NCI-H187 (cell line): ENCODE measurements around the gene APC2.

ENCODE experiments used
- DNase-seq, 2 experiments: peaks; one replicate each; lab custom pipeline; 2025; lab: John Stamatoyannopoulos, UW

Gene APC2

DNA sequence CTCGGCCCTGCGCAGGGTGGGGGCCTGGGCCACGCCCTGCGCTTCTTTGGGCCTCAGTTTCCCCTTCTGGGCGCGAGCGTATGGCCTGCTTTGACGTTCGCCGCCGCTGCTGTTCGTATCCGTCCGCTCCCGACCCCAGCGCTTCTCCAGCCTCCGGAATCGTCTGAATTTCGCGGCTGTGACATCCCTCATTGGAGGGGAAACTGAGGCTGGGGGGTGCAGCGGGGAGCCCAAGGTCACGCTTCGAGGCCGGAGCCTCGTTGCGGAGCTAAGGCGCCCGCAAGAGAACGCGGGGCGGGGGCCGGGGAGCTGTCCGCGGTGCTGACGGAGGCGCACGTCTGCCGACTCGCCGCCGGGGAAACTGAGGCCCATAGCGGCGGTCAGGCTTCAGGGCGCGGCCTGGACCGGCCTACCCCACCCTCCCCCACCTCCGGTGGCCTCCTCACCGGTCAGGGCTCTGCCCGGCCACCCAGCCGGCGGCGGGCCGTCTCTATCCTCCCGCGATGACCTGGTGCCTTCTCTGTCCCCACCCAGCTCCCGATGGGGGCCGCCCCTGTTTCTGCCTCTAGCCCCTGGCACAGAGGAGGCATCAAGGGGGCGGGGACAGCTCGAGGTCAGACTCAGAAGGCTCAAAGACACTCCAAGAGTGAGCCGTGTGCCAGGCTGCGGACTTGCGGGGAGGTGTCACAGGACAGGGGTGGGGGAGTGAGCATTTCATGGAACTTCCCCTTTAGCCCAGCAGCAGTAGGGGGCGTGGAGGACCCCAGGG, 3.0 kb upstream of the APC2 start:
- no peak for DNase-seq

DNA sequence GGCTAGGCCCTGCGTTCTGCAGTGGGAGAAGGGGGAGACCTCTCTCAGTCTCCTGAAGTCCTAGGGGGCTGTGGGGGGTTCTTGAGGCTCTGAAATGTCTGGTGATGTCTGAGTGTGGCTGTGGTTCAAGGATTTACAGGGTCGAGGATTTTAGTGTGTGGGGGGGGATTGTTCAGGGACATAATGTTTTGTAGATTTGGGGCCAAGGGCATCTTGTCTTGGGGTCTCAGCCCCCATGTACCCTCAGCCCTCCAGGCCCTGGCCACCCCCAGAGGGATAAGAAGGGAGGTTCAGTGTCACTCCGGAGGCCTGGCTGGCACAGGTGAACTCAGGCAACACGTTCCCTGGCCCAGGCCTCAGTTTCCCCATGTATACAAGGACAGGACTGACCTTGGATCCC, 2.4 kb upstream of the APC2 start:
- no peak for DNase-seq

DNA sequence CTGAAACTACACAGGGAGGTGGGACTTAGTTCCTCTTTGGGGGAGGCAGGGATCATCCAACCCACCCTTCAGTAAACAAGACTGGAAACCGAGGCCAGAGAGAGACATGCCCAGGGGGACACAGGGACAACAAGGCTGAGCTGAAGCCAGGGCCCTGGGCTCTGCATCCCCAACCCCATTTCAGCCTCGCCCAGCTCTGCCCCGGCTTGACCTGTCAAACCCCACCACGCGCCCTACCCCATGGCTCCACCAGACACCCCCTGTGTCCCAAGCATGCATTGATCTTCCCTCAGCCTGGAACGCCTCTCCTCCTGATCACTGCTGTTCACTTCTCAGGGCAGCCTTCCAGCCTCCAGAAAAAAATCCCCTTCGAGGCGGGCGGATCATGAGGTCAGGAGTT, 2.0 kb upstream of the APC2 start:
- no peak for DNase-seq

DNA sequence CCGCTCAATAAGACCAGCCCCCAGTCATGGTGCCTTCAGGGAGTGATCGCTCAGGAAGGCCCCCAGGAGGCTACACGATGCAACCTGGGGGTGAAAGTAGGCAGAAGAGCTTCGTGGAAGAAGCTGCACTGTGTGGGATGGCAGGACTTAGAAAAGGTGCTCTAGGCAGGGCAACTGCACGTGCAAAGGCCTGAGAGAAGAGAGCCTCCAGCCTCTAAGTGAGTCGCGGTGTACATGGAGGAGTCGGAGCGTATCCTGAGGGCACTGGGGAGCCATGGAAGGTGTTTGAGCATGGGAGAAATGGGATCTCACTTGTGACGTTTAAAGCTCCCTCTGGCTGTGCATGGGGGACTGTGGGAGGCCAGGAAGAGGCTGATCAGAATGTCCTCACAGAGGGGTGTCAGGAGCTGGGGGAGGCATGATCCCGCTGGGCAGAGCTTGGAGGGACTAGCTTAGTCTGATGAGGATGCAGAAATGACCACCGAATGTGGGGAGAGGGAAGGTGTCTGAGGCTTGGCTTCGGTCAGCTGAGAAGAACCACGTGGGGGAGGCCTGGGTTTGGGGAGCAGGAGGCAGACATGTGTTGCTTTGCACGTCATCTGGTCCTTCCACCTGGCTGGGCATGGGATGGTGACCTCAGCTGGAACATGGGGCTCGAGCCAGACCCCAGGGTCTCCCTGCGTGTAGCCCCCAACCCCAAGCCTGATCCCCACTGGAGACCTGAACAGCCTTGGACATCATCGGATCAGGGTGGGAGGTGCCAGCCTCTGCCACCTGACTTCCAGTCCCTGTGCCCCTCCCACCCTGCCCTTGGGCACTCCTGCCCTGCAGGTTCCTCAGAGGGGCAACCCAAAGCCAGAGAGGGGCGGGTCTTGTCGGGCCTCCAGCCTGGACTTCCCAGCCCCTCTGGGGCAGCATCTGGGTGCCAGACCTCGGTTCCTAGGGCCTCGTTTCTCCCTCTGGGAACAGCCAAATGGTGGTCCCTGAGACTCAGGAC, 1.1 kb downstream of the APC2 start:
- DNase-seq: no peak

DNA sequence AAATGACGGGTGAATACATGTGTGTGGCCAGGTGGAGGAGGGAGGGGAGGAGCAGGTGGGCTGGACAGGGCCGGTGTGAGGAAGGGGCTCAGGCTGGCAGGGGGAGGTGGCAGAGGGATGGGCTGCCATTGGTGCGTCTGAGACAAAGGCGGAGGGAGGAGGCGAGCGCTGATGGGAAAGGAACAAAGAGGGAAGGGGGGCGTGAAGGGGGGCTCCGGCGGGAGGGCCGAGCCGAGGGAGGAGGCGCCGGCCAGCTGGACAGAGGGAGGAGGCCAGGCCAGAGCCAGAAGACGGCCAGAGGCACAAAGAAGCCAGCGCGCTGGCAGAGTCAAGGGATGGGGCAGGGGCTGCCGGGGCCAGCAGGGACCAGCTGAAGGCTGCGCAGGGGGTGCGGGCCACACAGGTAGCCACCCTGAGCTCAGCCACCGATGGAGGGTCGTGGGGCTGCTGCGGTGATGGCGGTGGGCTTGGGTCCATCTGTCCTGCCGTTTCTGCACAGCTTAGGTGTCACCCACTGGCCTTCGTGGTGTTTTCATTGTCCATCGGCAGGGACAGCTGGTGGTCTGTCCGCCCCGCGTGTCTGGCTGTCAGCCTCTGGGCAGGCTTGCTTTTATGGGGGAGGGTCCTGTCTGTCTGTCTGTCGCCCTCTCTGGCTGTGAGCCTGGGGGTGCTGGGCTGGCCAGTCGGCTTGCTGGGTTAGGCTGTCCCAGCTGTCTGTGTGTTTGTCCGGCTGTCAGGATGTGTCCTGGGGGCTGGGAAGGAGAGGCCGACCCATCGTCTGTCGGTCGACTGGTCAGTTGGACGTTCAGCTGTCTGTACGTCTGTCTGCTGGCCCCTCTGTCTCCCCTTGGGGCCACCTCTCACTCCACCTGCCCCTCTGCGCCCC, 2.2 kb downstream of the APC2 start:
- no peak for DNase-seq

DNA sequence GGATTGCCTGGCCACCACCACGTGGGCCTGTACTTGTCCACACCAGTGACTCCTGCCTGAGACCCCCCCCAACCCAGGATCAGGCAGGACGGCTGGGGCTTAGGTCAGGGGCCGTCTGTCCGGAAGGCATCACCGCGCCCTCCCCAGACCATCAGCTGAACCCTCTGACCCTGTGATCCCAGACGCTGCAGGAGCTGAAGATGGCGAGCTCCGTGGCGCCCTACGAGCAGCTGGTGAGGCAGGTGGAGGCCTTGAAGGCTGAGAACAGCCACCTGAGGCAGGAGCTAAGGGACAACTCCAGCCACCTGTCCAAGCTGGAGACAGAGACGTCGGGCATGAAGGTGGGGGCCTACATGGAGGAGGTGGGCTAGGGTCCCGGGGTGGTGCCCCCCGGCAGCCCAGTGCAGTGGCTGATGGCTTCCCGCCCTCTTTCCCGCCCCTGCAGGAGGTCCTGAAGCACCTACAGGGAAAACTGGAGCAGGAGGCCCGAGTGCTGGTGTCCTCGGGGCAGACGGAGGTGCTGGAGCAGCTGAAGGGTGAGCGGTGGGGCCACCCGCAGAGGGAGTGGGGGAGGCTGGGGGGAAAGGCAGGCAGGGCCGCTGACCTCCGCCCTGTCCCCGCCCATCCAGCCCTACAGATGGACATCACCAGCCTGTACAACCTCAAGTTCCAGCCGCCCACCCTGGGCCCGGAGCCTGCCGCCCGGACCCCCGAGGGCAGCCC, 3.0 kb downstream of the APC2 start:
- DNase-seq: no peak

DNA sequence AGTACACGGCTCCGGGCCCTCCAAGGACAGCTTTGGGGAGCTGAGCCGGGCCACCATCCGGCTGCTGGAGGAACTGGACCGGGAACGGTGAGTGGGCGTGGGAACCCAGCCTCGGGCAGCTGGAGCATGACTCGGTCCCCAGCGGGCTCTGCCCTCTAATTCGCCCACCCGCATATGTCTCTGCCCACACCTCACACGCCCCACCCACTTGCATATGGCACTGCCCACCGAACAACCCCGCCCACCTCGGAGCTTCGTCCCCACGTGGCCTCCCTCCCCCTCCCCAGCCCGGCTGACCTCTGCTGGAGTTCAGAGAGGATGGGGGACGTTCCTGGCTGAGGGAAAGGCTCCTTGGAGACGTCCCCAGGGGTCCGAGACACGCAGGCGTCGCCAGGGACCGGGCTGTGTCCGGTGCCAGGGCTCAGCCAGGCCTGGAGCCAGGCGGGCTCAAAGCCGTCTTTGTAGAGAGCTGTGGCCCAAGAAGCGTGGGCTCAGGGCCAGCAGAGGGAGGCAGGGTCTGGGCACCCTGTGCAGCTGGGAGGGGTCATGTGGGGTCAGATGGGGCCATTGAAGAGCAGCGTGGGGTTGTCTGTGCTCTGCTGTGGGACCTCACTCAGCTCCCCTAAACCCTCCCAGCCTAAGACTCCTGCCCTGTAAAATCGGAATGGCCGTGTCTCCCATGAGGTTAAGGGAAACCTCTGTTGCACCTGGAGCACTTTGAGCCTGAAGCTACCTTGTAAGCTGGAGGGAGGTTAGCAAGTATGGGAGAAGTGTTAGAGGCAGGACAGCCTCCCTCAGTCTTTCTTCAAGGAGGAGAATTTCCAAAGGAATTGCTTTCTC, 3.8 kb downstream of the APC2 start:
- no peak for DNase-seq

DNA sequence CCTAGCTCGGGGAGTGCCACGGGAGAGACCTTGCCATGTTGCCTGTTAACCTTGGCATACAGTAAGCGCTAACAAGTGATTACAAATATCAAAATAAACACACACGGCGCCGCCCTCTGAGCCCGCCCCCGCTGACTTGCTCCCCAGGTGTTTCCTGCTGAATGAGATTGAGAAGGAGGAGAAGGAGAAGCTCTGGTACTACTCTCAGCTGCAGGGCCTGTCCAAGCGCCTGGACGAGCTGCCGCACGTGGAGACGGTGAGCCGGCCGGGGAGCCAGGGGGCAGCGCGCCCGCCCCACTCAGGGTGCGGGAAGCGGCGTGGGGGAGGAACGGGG, 5.0 kb downstream of the APC2 start:
- DNase-seq: no peak

DNA sequence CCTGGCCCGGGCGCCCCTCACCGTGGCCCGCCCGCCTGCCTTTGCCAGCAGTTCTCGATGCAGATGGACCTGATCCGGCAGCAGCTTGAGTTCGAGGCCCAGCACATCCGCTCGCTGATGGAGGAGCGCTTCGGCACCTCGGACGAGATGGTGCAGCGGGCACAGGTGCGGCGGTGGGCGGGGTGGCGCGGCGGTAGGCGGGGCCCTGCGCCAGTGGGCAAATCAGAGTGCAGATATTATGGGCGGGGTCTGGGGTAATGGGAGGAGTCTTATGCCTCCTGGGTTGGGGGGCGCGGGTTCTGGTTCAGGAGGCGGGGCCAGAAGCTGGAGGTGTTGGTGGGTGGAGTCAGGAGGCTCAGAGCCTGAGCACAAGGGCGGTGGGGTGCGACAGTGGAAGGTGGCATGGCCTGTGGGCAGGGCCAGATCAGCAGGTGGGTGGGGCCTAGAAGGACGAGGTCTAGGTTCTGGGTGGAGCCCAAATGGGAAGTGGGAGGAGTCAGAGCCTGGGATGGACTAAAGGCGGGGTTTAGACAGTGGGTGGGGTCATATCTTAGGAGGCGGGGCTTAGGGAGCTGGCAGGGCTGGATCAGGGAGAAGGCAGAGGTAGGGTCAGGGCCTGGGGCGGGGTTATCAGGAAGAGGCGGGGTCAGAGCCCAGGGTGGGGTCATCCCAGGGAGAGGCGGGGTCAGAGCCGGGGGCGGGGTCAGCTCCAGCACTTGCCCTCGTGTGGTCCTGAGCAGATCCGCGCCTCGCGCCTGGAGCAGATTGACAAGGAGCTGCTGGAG, 5.6 kb downstream of the APC2 start:
- DNase-seq: peak; percentile 96 to 97

DNA sequence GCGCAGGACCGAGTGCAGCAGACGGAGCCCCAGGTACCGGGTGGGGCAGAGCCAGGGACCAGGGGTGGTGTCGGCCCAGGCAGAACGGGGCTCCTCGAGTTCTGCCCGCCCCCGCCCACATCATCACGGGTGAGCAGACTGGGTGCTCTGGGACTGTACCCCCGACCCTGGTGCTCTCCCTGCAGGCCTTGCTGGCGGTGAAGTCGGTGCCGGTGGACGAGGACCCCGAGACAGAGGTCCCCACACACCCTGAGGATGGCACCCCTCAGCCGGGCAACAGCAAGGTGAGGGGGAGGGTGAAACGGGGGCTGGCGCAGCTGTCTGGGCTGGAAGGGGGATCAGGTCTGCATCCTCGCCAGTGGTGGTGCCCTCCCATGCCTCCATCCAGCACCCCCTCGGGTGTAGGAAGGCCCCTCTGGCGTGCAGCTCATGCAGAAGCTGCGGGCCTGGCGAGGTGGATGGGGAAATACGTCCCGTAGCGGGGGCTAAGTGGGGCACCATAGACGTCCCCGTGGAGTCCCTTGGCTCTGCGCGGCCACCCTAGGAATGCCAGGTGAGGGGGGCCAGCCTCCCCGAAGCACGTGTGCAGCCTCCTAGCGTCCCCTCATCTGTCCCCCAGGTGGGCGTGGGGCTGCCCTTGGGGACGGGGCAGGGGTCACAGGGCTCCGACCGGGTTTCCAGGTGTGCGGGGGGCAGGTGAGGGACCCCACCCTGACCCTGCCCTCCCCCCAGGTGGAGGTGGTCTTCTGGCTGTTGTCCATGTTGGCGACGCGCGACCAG, 6.4 kb downstream of the APC2 start:
- no peak for DNase-seq

DNA sequence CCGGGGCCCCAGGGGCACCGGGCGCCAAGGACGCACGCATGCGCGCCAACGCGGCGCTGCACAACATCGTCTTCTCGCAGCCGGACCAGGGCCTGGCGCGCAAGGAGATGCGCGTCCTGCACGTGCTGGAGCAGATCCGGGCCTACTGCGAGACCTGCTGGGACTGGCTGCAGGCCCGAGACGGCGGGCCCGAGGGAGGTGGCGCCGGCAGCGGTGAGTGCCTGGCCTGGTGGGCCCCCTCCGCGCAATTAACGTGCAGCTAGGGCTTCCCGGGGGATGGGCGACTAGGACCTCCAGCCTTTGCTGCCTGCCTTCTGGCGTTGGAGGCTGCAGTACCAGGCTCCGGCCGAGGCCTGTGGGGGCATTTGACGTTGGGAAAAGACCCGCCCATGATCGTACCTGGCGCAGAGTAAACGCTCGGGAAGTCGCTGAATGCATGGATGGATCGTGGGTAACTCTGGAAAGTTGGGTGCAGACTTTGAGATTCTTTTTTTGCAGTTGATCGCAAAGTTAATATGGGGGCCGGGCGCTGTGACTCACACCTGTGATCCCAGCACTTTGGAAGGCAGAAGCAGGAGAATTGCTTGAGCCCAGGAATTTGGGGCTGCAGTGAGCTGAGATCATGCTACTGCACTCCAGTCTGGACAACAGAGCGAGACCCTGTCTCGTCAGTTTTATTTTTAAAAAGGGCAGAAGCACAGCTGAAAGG, 7.3 kb downstream of the APC2 start:
- no peak for DNase-seq

DNA sequence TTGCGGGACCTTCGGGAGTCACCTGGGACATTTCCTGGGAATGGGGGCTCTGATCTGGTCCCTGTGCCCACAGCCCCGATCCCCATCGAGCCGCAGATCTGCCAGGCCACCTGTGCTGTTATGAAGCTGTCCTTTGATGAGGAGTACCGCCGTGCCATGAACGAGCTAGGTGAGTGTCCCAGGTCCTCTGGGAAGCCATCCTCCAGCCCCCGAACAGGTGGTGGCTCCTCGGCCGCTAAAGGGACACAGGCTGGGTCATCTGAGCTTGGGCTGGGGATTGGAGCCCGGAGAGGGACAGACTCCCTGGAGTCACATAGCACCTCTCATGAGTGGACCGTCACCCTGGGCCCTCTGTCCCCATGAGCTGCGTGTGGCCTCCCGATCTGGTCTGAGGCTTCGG, 8.0 kb downstream of the APC2 start:
- DNase-seq: no peak

DNA sequence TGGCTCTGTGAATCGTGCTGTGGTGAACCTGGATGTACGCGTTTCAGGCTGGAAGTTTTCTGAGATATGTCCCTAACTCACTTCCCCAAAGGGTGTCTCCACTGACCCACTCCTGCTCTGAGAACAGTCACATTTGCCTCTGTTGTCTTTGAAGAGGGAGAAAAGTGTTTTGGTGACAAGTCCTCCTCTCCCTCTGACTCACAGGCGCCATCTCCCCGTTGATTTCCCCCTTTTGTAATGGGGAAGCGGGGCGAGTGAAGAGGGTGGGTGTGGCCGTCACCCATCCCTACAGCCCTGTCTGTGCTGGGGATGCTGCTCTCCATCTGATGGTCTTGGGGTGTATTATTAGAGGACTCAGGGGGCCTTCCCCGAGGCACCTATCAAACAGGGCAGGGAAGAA, 9.6 kb downstream of the APC2 start:
- no peak for DNase-seq

DNA sequence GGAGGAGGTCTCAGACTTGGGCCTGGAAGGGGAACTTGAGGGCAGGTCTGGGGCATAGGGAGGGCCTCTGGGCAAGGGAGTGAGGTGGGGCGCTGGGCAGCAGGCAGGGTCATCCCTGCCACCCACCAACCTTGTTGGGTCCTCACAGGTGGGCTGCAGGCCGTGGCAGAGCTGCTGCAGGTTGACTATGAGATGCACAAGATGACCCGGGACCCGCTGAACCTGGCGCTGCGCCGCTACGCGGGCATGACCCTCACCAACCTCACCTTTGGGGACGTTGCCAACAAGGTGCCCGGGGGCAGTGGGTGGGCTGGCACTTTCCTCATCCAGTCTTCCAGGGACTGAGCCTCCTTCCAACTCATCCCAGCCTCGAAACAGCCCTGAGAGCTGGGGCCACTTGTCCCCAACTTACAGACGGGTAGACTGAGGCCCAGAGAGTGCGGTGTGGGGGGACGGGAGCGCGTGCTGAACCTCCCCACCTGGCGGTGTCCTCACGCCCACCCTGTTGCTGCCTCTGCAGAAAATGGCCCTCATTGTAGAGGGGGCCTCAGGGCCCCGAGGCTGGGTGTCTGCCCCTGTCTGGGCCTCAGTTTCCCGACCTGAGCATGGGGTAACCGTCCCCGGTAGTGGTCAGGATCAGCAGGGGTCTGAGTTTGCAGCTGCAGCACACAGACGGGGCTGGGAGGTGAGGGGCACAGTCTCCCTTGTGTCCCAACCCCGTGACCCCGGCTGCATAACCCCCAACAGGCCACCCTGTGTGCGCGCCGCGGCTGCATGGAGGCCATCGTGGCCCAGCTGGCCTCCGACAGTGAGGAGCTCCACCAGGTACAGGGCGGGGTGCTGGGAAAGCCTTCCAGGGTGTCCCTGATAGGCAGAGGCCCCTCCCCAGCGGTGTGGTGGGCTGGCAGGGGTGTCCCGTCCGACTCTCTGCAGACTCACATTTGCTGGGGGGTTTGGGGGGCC, 10.4 kb downstream of the APC2 start:
- no peak for DNase-seq

DNA sequence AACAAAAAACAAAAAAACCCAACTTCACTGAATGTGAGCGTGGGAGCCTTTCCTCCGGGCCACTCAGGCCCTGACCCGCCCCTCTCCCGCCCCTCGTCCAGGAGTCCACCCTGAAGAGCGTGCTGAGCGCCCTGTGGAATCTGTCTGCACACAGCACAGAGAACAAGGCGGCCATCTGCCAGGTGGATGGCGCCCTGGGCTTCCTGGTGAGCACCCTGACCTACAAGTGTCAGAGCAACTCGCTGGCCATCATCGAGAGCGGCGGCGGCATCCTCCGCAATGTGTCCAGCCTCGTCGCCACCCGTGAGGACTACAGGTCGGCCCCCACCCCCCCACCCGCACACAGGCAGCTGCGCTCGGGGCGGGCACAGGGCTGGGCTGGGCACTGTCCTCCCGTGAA, 11.9 kb downstream of the APC2 start:
- no peak for DNase-seq

DNA sequence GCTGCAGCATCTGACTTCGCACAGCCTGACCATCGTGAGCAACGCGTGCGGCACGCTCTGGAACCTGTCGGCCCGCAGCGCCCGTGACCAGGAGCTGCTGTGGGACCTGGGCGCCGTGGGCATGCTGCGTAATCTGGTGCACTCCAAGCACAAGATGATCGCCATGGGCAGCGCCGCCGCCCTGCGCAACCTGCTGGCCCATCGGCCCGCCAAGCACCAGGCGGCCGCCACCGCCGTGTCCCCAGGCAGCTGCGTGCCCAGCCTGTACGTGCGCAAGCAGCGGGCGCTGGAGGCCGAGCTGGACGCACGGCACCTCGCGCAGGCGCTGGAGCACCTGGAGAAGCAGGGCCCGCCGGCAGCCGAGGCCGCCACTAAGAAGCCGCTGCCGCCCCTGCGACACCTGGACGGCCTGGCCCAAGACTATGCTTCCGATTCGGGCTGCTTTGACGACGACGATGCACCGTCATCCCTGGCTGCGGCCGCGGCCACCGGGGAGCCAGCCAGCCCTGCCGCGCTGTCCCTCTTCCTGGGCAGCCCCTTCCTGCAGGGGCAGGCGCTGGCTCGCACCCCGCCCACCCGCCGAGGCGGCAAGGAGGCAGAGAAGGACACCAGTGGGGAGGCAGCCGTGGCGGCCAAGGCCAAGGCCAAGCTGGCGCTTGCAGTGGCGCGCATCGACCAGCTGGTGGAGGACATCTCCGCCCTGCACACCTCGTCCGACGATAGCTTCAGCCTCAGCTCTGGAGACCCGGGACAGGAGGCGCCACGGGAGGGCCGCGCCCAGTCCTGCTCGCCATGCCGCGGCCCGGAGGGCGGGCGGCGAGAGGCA, 15.5 kb downstream of the APC2 start:
- no peak for DNase-seq
